Endothelial cell of umbilical vein (primary cell): Measurements from ENCODE around the gene SLX1A. TPM values are rescaled to one million over a fixed set of nuclear protein-coding genes. Genes with fewer than 3 reads are reported as not detected.

Experiments
- BruUV-seq: library from RNA; stranded (reverse); fragments of 400-500 nt; replicated peaks from 2 replicates; lab custom pipeline; 2021; lab: Mats Ljungman, UMichigan
- CTCF ChIA-PET: fragments of 300-600, 350-600 bp; sonication (Branson Sonifier 250); formaldehyde crosslinking; loops from one replicate; lab custom pipeline; 2021; ENCODE audit warnings: antibody characterized with exemption, inconsistent platforms; lab: Charles Lee
- POLR2A ChIA-PET: fragments of 300-600, 350-600 bp; sonication (Branson Sonifier 250); formaldehyde crosslinking; loops from one replicate; lab custom pipeline; 2021; ENCODE audit warnings: antibody characterized with exemption, inconsistent platforms; lab: Charles Lee
- DNase-seq: peaks from one replicate; pipeline ENCODE4 v3.0.0-alpha.2; 2011; ENCODE audit warnings: low read depth, low spot score
- FAIRE-seq: peaks from 2 replicates; lab custom pipeline; 2011; peaks lifted over from hg19 to GRCh38; lab: Jason Lieb, UNC
- H2AFZ ChIP-seq: 2 replicates; pipeline ENCODE4 v1.6.0; 2012; ENCODE audit warnings: low read depth, low read length, control low read depth, inconsistent platforms
- H3K27ac ChIP-seq: 2 replicates; pipeline ENCODE4 v1.5.1; 2011; ENCODE audit warnings: low read depth, mild to moderate bottlenecking, control low read depth, low read length, moderate library complexity; ENCODE audit not compliant: insufficient read depth
- H3K27me3 ChIP-seq, 2 experiments: 2 replicates each; pipeline versions ENCODE4 v1.6.0 to v1.6.1; 2011; ENCODE audit warnings: low read length in 2 of 2, mixed read lengths in 1 of 2; ENCODE audit not compliant: control insufficient read depth in 2 of 2, insufficient read depth in 2 of 2
- H3K36me3 ChIP-seq, 2 experiments: 2 replicates in 1 of 2; 3 replicates in 1 of 2; pipeline ENCODE4 v1.5.1; 2011; ENCODE audit warnings: low read length in 2 of 2, mild to moderate bottlenecking in 1 of 2, moderate library complexity in 1 of 2; ENCODE audit not compliant: control insufficient read depth in 2 of 2, insufficient read depth in 2 of 2; ENCODE audit errors: extremely low read depth in 1 of 2
- H3K4me1 ChIP-seq: 3 replicates; pipeline ENCODE4 v1.5.1; 2011; ENCODE audit warnings: mild to moderate bottlenecking, low read length; ENCODE audit not compliant: control insufficient read depth, insufficient read depth; ENCODE audit errors: extremely low read depth
- H3K4me2 ChIP-seq: 2 replicates; pipeline ENCODE4 v1.6.1; 2011; ENCODE audit warnings: low read length, control low read depth, mixed read lengths; ENCODE audit not compliant: insufficient read depth
- H3K4me3 ChIP-seq, 3 experiments: fragments of 200-600 bp in 1 of 3; sonication (generic), shearing (Covaris generic) in 1 of 3; replicated peaks in 1 of 3; 2 replicates each; pipeline ENCODE4 v1.5.1; 2011 to 2016; ENCODE audit warnings: control low read depth in 3 of 3, low read length in 3 of 3, mild to moderate bottlenecking in 2 of 3, inconsistent platforms in 1 of 3, low read depth in 1 of 3, moderate library complexity in 1 of 3; ENCODE audit not compliant: insufficient read depth in 1 of 3
- H3K79me2 ChIP-seq: 2 replicates; pipeline ENCODE4 v1.6.0; 2012; ENCODE audit warnings: low read length, inconsistent platforms; ENCODE audit not compliant: control insufficient read depth, insufficient read depth
- H3K9ac ChIP-seq: replicated peaks from 2 replicates; pipeline ENCODE3; 2011; ENCODE audit warnings: low read length, control low read depth; ENCODE audit not compliant: insufficient read depth; ENCODE audit errors: extremely low read depth
- H3K9me1 ChIP-seq: replicated peaks from 3 replicates; pipeline ENCODE4 v1.6.0; 2011; ENCODE audit warnings: mild to moderate bottlenecking, low read length; ENCODE audit not compliant: control insufficient read depth, insufficient read depth; ENCODE audit errors: extremely low read depth
- H3K9me3 ChIP-seq: replicated peaks from 2 replicates; pipeline ENCODE4 v1.5.1; 2012; ENCODE audit warnings: low read length, inconsistent platforms; ENCODE audit not compliant: control insufficient read depth, insufficient read depth
- H4K20me1 ChIP-seq: replicated peaks from 2 replicates; pipeline ENCODE3; 2011; ENCODE audit warnings: mild to moderate bottlenecking, low read length; ENCODE audit not compliant: control insufficient read depth, insufficient read depth; ENCODE audit errors: extremely low read depth
- CTCF ChIP-seq, 2 donors: IDR thresholded peaks; 1 replicate in 1 of 2; 2 replicates in 1 of 2; pipeline ENCODE4 v1.5.1; 2011; ENCODE audit warnings: low read length in 2 of 2, mild to moderate bottlenecking in 2 of 2, moderate library complexity in 2 of 2, control low read depth in 1 of 2, inconsistent platforms in 1 of 2, low read depth in 1 of 2; ENCODE audit not compliant: insufficient read depth in 1 of 2; ENCODE audit errors: extremely low read depth in 1 of 2
- EZH2 ChIP-seq: IDR thresholded peaks from 2 replicates; pipeline ENCODE4 v1.6.1; 2012; ENCODE audit warnings: borderline replicate concordance, low read depth, mild to moderate bottlenecking, moderate library complexity, low read length, inconsistent platforms; ENCODE audit not compliant: severe bottlenecking
- FOS ChIP-seq: IDR thresholded peaks from 2 replicates; pipeline ENCODE4 v1.6.1; 2011; ENCODE audit warnings: mild to moderate bottlenecking, low read length, moderate library complexity, borderline replicate concordance; ENCODE audit not compliant: insufficient read depth
- JUN ChIP-seq: IDR thresholded peaks from 2 replicates; pipeline ENCODE4 v1.6.1; 2011; ENCODE audit warnings: borderline replicate concordance, low read depth; ENCODE audit not compliant: insufficient read length, insufficient read depth
- MAX ChIP-seq: IDR thresholded peaks from 2 replicates; pipeline ENCODE4 v1.6.1; 2011; ENCODE audit not compliant: insufficient read depth, insufficient read length
- MYC ChIP-seq: IDR thresholded peaks from one replicate; pipeline ENCODE4 v1.6.1; 2011; ENCODE audit warnings: mild to moderate bottlenecking, low read depth, low read length
- POLR2A ChIP-seq: IDR thresholded peaks from 2 replicates; pipeline ENCODE4 v1.6.1; 2012; ENCODE audit warnings: low read depth, mild to moderate bottlenecking, control low read depth, low read length
- POLR2AphosphoS5 ChIP-seq: IDR thresholded peaks from 2 replicates; pipeline ENCODE4 v1.6.1; 2012; ENCODE audit warnings: low read depth, mild to moderate bottlenecking, control low read depth, low read length, moderate library complexity; ENCODE audit not compliant: insufficient read depth
- dilution Hi-C: fragments of 300-500 bp; cut with MboI; formaldehyde crosslinking; loops from one replicate; pipeline ENCODE4 v1.15.0; 2019; ENCODE audit warnings: low sequenced_read_pairs; ENCODE audit not compliant: extremely low pct_ligation_motif_present
- intact Hi-C: fragments of 100-400 bp; cut with micrococcal nuclease; formaldehyde crosslinking; loops from one replicate; pipeline ENCODE4 v1.10.0; 2022
- polyA plus RNA-seq, 4 experiments: library from polyadenylated mRNA; depleted of rRNA in 3 of 4; stranded (reverse) in 3 of 4; unstranded in 1 of 4; fragments of >200 nt; gene quantifications; 2 replicates each; pipeline versions ENCODE4 v1.2.1 to v1.2.3, GENCODE V29; 2011 to 2012; ENCODE audit warnings: missing spikeins in 1 of 4
- total RNA-seq: library from RNA; stranded (reverse); gene quantifications from 2 replicates; pipeline ENCODE4 v1.2.3, GENCODE V29; 2021

Gene SLX1A
- total and polyA plus RNA-seq, 2 donors (not counting 3 experiments of a cell fraction or from before 2014, with no cell fraction given) = 28.9 to 30.9 TPM

GRCh38 chr16:30151091-30151490, 42.6 kb upstream of the SLX1A start:
- no peaks in the 10 kb centered on the region for H3K36me3 ChIP-seq
- no peak for FAIRE-seq
- no peak overlapping the region for H3K9ac ChIP-seq
- dilution Hi-C loops = no loop called here
- H3K9me3 ChIP-seq = no peaks in the 10 kb centered on the region
- no peak overlapping the region for H3K4me2 ChIP-seq
- H2AFZ ChIP-seq = no peak overlapping the region
- no peaks in the 10 kb centered on the region for H4K20me1 ChIP-seq
- no peak overlapping the region for H3K27ac ChIP-seq
- no TSS peak for BruUV-seq
- no peaks in the 10 kb centered on the region for H3K27me3 ChIP-seq
- no peak overlapping the region for H3K4me3 ChIP-seq
- TF ChIP-seq MAX = no peak
- TF ChIP-seq POLR2AphosphoS5 = no peak
- TF ChIP-seq JUN = no peak
- TF ChIP-seq POLR2A = no peak
- TF ChIP-seq MYC = no peak
- TF ChIP-seq CTCF (IDR thresholded peaks at IDR 0.05; ENCODE audit: extremely low read depth in 1 of 2, insufficient read depth in 1 of 2, low read depth in 1 of 2, low read length in 2 of 2) = no peak
- no peak for TF ChIP-seq EZH2
- no peak for TF ChIP-seq FOS
- intact Hi-C loops = no loop called here
- no peaks in the 10 kb centered on the region for H3K79me2 ChIP-seq
- ChIA-PET POLR2A (no interaction called here), CTCF (no interaction called here)
- no peaks in the 10 kb centered on the region for H3K4me1 ChIP-seq
- DNase-seq = no peak
- H3K9me1 ChIP-seq = no peaks in the 10 kb centered on the region
